ENCODE results near the gene ZSWIM3.
A peak's percentile ranks its signal among the peaks of the same experiment; 100 is the strongest.

Gene ZSWIM3

DNA sequence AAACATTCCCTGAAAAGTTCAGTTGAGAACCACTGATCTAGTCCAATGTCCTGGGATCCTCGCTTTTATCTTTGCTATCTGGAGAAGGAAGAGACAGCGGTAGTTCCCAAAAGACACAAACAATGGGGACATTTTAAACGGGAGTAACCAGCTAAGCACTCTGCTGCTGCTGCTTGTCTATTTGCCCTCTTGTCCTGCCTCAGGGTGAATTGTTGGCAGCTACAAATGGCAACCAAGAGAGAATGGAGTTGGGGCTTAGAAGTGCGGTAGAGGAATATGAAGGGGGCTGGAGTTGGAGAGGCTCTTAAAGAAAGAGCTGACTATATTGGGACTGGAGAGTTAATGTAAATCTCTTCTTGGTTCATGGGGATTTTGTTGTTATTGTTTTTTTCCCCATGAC lies 17.2 kb downstream of the ZSWIM3 start:
- TF ChIP-seq, protein P1, sequence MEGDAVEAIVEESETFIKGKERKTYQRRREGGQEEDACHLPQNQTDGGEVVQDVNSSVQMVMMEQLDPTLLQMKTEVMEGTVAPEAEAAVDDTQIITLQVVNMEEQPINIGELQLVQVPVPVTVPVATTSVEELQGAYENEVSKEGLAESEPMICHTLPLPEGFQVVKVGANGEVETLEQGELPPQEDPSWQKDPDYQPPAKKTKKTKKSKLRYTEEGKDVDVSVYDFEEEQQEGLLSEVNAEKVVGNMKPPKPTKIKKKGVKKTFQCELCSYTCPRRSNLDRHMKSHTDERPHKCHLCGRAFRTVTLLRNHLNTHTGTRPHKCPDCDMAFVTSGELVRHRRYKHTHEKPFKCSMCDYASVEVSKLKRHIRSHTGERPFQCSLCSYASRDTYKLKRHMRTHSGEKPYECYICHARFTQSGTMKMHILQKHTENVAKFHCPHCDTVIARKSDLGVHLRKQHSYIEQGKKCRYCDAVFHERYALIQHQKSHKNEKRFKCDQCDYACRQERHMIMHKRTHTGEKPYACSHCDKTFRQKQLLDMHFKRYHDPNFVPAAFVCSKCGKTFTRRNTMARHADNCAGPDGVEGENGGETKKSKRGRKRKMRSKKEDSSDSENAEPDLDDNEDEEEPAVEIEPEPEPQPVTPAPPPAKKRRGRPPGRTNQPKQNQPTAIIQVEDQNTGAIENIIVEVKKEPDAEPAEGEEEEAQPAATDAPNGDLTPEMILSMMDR (IDR thresholded peaks at IDR 0.05; ENCODE audit: low read depth, low read length): no peak
- DNase-seq (ENCODE audit: extremely low read depth, low read depth): no peak

DNA sequence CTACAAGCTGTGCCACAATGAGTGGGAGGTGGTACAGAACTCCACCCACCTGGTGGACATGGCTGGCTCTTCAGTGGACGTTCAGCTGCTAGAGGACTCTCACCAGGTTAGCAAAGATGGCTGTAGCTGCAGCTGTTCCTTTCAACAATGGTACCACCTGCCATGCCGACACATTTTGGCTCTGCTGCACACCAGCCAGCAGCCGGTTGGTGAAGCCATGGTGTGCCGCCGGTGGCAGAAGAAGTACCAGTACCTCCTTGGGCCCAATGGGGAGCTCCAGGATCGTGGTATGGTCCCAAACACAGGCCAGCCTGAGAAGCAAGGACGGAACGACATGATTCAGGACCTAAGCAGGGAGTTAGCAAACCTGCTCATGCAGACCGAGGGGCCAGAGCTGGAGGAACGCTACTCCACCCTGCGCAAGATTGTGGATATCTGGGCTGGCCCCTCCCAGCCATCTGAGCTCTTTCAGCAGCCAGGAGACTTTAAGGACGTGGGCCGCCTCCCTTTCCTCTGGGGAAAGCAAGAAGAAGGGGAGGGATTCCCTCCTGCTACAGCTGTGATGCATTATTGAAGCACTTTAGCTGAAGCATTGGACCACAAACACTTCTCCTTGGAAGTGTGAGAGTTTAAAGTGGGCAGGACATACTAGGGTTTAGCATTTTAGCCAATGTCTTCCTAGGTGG lies 20.8 kb downstream of the ZSWIM3 start:
- DNase-seq (ENCODE audit: extremely low read depth, low read depth): no peak
- TF ChIP-seq, protein P1 (IDR thresholded peaks at IDR 0.05; ENCODE audit: low read depth, low read length): no peak

DNA sequence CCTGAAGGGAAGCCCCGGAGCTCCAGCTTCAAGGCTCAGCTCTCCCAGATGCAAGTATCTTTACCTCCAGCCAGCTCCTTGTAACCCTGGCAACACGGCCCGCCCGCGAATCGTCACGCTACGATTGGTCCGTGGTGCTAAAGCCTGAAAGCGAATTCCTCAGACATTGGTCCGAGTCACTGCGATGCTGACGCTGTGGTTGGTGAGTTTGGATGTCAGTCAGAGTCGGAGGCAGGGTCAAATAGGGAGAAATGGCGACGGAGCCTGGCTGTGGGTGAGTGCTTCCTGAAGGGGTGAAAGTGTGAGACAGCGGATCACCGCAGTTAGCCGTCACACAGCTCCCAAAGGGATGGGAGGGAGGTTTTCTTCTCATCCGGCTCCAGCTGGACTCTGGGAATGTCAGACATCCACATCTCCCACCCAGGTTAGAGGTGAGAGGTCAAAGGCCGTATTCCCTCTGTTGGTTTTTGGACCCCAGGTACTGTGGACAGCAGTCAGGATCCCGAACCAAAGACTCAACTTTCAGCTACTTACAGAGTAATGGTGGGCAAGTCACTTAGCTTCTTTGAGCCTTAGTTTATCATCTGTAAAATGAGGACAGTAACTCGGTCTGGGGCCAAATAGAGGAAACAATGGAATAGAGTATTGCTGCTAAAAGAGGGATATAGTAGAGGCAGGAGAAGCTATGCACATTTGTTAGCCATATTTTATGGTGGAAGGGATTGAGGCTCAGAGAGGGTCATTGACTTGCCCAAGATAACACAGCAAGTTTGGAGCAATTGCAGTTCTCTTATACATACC lies 23.8 kb downstream of the ZSWIM3 start, which contains the start of gene ZSWIM1:
TSS of gene ZSWIM1 (plus strand) at position 240 of the 801 bp plus-strand sequence. CDS start 1,366 bp downstream, outside the sequence.
- peak; percentile 98 for DNase-seq (ENCODE audit: extremely low read depth, low read depth)
- TF ChIP-seq, protein P1 (IDR thresholded peaks at IDR 0.05; ENCODE audit: low read depth, low read length): no peak

DNA sequence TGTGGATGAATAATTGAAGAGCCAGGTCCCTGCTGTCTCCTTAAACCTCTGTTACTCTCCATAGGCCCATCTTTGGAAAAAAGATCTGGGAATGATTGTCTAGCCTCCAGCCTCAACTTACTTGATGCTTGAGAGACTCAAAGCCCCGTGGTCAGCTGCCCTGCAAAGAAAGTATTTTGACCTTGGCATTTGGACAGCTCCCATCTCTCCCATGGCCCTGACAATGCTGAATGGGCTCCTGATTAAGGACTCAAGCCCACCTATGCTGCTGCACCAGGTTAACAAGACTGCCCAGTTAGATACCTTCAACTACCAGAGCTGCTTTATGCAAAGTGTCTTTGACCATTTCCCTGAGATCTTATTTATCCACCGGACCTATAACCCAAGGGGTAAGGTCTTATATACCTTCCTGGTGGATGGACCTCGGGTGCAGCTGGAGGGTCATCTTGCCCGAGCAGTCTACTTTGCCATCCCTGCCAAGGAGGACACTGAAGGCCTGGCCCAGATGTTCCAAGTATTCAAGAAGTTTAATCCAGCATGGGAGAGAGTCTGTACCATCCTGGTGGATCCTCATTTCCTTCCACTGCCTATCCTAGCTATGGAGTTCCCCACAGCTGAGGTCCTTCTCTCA lies 25.2 kb downstream of the ZSWIM3 start:
- TF ChIP-seq, protein P1 (IDR thresholded peaks at IDR 0.05; ENCODE audit: low read depth, low read length): no peak
- no peak for DNase-seq (ENCODE audit: extremely low read depth, low read depth)

DNA sequence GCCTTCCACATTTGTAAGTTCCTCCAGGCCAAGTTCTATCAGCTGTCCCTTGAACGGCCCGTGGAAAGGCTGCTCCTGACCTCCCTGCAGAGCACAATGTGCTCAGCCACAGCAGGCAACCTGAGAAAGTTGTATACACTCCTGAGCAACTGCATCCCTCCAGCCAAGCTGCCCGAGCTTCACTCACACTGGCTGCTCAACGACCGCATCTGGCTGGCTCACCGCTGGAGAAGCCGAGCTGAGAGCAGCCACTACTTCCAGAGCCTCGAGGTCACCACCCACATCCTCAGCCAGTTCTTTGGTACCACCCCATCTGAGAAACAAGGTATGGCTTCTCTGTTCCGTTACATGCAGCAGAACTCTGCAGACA lies 25.7 kb downstream of the ZSWIM3 start:
- TF ChIP-seq, protein P1 (IDR thresholded peaks at IDR 0.05; ENCODE audit: low read depth, low read length): no peak
- no peak for DNase-seq (ENCODE audit: extremely low read depth, low read depth)

DNA sequence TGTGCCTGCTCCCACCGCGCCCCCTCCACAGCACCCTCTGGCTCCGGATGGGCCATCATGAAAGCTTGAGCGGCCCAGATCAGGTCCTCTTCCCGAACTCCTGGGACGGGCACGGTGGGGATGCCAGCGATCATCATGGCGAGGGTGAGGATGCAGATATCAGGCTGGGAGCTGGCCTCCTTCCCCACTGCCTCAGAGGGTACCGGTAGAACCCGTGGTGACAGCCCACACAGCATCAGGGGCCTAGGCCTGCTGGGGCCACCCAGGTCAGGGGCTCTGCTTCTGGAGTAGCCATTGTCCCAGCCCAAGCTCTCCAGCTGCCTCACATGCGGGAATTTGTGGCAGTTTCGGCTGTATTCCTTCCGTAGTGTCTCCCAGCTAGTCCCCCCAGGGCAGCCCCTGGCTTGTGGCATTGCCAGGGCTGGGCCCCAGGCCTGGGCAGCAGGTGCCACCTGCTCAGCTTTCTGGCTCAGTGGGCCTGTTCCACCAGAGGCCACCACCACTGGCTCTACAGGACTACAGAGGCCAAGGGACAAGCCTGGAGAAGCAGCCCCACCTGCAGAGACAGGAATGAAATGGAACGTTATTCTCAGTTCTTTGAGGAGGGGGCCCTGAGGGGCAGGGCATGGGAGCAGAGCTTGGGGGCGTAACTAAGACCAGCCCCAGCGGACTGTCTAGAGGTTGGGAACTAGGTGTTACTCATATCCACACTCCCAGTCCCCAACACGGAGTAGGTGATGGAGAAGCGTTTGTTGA lies 29.4 kb downstream of the ZSWIM3 start:
- TF ChIP-seq, protein P1 (IDR thresholded peaks at IDR 0.05; ENCODE audit: low read depth, low read length): no peak
- DNase-seq (ENCODE audit: extremely low read depth, low read depth): no peak
